NCI-H2081 (cell line): ENCODE results near the gene FAM217A.
"Not testable (repeated sequence)": the region's sequence is repeated elsewhere in the genome, so short reads cannot be mapped to it uniquely, and the experiment has no call there.

Experiments
- DNase-seq, 2 experiments: peaks; one replicate each; lab custom pipeline; 2025; lab: John Stamatoyannopoulos, UW

Gene FAM217A

DNA sequence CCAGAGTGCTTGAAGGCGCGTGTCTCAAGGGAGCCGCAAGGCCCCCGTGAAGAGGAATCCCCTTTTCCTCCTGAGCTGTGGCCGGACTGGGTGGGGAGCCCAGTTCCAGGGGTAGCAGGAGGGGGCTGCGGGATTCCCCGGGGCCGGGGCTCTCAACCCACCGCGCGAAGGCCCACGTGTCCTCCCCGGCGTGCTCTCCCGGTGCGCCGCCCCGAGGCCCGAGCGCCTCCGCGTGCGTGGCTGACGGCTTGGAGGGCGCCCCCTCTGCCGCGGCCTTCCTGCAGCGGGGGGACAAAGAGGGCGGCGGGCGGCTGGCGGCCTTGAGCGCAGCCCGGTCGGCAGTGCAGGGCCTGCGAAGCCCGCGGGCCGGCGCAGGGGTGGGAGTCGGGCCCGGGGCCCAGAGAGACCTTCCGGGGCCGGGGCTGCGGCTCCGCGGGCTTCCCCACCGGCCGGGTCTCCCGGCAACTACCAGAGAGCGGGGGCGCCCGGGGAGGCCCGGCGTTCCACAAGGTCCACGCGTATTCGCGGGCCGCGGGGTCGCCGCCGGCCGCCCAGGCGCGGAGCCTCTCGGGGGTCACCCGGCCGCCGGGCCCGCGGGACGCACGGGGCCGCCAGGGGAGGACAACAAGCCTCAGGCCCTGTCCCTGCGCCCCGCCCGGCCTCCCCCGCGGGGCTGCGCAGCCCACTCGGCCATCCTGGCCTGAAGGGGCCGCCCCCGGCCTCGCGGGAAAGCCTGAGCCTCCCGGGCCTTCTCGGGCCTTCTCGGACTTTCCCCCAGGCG lies at the start of gene FAM217A:
FAM217A (minus strand) TSS at position 447 of the 781 bp plus-strand sequence. CDS start 1,723 bp downstream, outside the sequence.
- no peak for DNase-seq

GRCh38 chr6:4128072-4128471 lies 49.1 kb upstream of the FAM217A start:
- DNase-seq = no peak

DNA sequence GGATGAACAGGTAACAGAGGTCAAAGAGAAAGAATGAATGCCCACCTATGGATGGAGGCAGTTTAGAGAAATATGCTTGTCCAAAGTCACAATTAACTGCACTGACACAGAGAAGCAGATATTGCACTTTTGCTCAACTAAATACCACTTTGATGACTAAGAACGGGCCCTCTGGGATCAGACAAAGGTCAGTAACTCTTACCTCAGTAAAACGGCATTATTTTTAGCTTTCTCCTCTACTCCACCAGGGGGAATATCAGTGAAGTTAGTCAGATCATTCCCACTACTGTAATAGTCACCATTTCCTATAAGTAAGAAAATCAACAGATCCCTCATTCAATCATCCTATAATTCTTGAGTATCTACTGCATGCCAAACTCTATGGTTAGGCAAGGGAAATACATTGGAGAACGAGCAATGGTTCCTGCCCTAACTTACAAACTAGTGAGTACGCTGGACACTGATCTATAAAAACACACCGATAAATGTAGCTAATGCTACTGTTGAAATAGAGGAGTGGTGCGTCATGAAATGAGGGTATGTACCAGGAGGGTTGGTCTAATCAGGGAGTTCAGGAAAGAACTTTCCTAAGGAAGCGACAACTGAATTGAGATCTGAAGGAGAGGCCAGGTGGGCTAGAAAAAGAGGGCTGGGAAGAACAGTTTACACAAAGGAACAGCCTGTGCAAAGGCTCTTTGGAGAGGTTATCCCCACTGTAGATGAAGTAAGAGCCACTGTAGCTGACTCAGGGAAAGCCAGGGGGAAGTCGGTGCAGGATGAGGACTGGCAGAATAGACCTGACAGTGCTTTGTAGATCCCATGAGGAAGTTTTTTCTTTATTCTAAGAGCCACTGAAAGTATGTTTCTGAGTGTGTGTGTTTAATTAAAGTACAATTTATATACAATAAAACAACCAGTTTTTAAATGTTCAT lies 47.3 kb upstream of the FAM217A start:
- DNase-seq = no peak

GRCh38 chr6:4125500-4125899 lies 46.6 kb upstream of the FAM217A start:
- no peak for DNase-seq

GRCh38 chr6:4124351-4124750 lies 45.4 kb upstream of the FAM217A start:
- DNase-seq = no peak

DNA sequence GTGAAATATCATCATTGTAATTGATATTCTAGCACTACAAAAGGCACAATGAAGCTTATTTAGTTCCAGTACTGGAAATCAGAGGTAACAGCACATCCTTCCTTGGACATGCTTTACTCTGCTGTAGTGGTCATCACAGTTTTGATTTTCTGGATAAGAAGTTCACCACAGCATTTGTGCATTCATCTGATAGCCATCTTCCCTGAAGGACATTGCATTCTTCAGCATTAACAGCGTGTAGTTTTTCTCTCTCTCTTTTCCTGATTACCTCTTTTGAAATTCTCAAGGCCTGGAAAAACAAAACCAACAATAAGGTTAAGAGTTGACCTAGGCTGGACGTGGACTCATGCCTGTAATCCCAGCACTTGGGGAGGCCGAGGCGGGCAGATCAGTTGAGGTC lies 36.8 kb upstream of the FAM217A start:
- DNase-seq = no peak

- DNase-seq = no peak
Observed at GRCh38 chr6:4114123-4114522, 35.2 kb upstream of the FAM217A start.

DNA sequence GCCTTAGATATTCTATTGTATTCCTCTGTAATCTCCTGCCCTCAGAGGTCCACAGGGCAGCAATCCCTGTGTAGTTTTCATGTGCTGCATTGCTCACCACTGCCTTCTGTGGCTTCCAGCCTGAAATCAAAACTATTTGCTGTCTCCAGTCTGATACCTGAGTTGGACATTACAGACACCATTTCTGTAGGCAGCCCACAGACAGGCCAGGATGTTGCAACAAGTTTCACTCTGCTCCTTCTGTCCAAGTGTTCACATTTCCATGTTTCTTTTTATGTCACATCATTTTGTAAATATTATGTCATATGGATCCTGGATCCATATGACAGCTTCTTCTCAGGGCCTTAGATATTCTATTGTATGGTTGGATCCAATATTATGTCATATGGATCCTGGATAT lies 34.7 kb upstream of the FAM217A start:
- no peak for DNase-seq

- DNase-seq = no peak
Observed at GRCh38 chr6:4112366-4112765, 33.4 kb upstream of the FAM217A start.

DNA sequence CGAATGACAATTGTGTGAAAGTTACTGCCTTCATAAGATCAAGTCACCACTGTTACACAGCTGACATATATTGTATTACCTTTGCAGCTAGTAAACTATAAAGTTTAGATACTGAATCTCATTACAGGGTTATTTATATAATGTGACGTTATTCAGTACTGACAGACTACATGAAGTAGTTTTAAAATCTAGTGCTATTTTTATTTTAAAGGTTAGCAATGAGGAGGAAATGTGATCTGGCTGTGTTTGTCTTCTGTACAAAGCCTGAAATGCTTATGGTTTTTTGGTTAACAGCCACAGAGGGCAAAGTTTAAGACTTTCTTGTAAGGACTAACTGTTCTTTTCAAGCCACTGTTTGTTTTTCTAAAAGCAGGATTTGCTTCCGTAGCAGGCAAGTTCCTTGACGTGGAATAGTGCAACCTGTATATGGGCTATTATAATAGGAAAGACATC lies 30.5 kb upstream of the FAM217A start:
- DNase-seq = not testable (repeated sequence)

GRCh38 chr6:4108561-4109093 lies 29.7 kb upstream of the FAM217A start:
- no peak for DNase-seq

GRCh38 chr6:4107873-4108272 lies 28.9 kb upstream of the FAM217A start:
- DNase-seq = no peak

- DNase-seq = no peak
Observed at GRCh38 chr6:4105980-4106536, 27.1 kb upstream of the FAM217A start.

GRCh38 chr6:4103929-4104328 lies 25.0 kb upstream of the FAM217A start:
- no peak for DNase-seq

- peak; percentile 82 to 89 for DNase-seq
Observed at GRCh38 chr6:4102687-4103244, 23.8 kb upstream of the FAM217A start.

- DNase-seq = no peak
Observed at GRCh38 chr6:4101298-4101697, 22.4 kb upstream of the FAM217A start.

DNA sequence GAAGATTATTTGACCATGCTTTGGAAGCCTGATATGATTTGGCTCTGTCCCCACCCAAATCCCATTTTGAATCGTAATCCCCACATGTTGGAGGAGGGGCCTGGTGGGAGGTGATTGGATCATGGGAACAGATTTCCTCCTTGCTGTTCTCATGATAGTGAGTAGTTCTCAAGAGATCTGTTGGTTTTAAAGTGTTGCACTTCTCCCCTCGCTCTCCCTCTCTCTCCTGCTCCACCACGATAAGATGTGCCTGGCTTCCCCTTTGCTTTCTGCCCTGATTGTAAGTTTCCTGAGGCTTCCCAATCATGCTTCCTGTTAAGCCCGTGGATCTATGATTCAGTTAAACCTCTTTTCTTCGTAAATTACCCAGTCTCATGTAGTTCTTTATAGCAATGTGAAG lies 21.7 kb upstream of the FAM217A start:
- DNase-seq = no peak

- peak; percentile 38 to 70 for DNase-seq
Observed at GRCh38 chr6:4093288-4093687, 14.4 kb upstream of the FAM217A start.

DNA sequence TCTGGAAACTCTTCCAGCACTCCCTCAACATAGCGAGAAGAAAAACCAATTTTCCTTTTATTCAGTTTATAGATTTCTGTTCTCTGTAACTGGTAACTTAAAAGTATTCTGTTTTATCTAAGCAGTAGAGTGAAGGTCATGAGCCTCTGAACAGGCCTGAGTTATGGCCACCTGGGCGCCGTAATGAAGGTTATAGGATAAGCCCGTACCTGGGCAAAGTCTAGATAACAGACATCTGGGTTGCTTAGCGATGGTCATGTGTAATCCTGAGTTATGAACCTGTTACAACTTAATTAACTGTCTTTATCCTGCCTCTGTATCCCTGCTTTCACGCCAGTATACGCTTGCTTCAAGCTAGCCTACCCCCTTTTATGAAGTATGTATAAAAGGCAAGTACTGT lies 13.0 kb upstream of the FAM217A start:
- DNase-seq = no peak

DNA sequence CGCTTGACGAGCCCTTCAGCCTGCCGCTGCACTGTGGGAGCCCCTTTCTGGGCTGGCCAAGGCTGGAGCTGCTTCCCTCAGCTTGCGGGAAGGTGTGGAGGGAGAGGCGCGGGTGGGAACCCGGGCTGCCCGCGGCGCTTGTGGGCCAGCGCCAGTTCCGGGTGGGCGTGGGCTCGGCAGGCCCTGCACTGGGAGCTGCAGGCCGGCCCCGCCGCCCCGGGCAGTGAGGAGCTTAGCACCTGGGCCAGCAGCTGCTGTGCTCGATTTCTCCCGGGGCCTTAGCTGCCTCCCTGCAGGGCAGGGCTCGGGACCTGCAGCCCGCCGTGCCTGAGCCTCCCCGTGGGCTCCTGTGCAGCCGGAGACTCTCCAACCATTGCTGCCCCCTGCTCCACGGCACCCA lies 11.1 kb upstream of the FAM217A start:
- DNase-seq = not testable (repeated sequence)

DNA sequence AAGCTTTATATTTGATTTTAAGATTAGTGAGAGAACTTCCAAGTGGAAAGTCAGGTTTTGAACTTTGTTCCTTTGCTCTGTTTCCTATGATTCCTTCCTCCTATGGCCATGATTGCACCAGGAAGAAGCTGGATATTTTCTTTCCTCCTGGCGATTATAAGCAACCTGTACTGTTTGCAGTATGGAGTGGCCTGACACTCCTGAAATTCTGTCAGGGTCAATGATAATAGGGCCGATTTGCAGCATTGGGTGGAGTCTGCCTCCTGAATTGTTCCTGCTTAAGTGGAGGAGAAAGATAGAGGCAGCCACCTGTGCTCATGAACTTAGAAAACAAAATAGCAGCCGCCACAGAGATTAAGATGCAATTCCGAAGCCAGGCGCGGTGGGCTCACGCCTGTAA lies 9.8 kb upstream of the FAM217A start:
- DNase-seq = no peak

DNA sequence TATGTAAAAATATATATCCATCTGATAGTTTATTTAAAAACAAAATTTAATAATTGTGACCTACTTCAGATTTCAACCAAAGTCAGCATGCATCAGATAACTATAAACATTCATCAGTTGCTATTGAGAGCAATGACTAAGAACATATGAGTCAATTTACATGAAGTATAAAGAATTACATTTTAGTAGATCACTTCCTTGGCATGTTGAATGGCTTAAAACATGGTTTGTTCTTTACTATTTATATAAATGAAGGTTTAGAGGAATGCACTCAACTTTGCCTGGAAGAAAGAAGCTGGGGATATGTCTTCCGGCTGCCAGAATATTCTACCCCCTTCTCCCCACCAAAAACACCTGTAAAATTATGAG lies 6.4 kb upstream of the FAM217A start:
- no peak for DNase-seq
